K562 (cell line): ENCODE data around the gene CBX8. TPM values are rescaled to one million over a fixed set of nuclear protein-coding genes. Genes with fewer than 3 reads are reported as not detected.
A peak's percentile ranks its signal among the peaks of the same experiment; 100 is the strongest.

Experiments
- ARID1B ChIP-seq: fragments of 450-650 bp; IDR thresholded peaks from 2 replicates; pipeline ENCODE4 v1.6.1; 2016; ENCODE audit warnings: antibody characterized with exemption, mild to moderate bottlenecking, inconsistent platforms
- GATAD2A ChIP-seq: fragments of 450-650 bp; IDR thresholded peaks from 2 replicates; pipeline ENCODE4 v1.6.1; 2017
- ID3 ChIP-seq, 2 experiments: fragments of 250-450 bp in 1 of 2; fragments of 450-650 bp in 1 of 2; sonication (Bioruptor Pico) in 1 of 2; IDR thresholded peaks; 2 replicates each; pipeline versions ENCODE4 v1.6.1 to v1.8.0; 2016 to 2021; ENCODE audit warnings: mild to moderate bottlenecking in 2 of 2, moderate library complexity in 2 of 2, missing compliant biosample characterization in 1 of 2, missing genetic modification characterization in 1 of 2
- KDM1A ChIP-seq, 2 experiments: fragments of 450-650 bp; IDR thresholded peaks; 2 replicates each; pipeline ENCODE4 v1.6.1; 2016; ENCODE audit warnings: mild to moderate bottlenecking in 2 of 2
- ZMIZ1 ChIP-seq, 2 experiments: fragments of 150-350 bp in 1 of 2; IDR thresholded peaks; 2 replicates each; pipeline ENCODE4 v1.6.1; 2012 to 2016; ENCODE audit warnings: low read depth in 2 of 2, low read length in 2 of 2, mild to moderate bottlenecking in 1 of 2, moderate library complexity in 1 of 2
- ZNF318 ChIP-seq, 2 experiments: fragments of 450-650 bp; IDR thresholded peaks; 2 replicates each; pipeline ENCODE4 v1.6.1; 2016; ENCODE audit warnings: mild to moderate bottlenecking in 2 of 2, borderline replicate concordance in 1 of 2, low read depth in 1 of 2, moderate library complexity in 1 of 2
- polyA plus RNA-seq, 8 experiments: library from polyadenylated mRNA; depleted of rRNA in 4 of 8; stranded (reverse) in 5 of 8; unstranded in 3 of 8; fragments of >200 nt; fragmentation: Nextera tagmentation in 2 of 8; fragmentation: Illumina TruSeq in 1 of 8; extraction: Ambion mirVana in 2 of 8; extraction: Trizol in 1 of 8; gene quantifications; 2 replicates each; pipeline versions ENCODE4 v1.2.1 to v1.2.3, GENCODE V29; 2011 to 2014; ENCODE audit warnings: inconsistent platforms in 1 of 8, missing spikeins in 1 of 8
- total RNA-seq, 7 experiments: library from RNA; depleted of rRNA in 6 of 7; stranded (reverse); fragments of >200 nt in 6 of 7; fragmentation: Illumina TruSeq in 2 of 7; extraction: Trizol in 2 of 7; gene quantifications; 2 replicates each; pipeline versions ENCODE4 v1.2.1 to v1.2.3, GENCODE V29; 2011 to 2021; ENCODE audit warnings: low replicate concordance in 1 of 7
- TF ChIP-seq, protein P1 (sequence below): fragments of 450-650 bp; formaldehyde crosslinking; conservative IDR thresholded peaks from 2 replicates; pipeline ENCODE4 v1.4.0; 2022; ENCODE audit warnings: mild to moderate bottlenecking, missing genetic modification characterization
- TF ChIP-seq, protein P2 (sequence below): fragments of 250-450 bp; sonication (Bioruptor Pico); IDR thresholded peaks from 2 replicates; pipeline ENCODE4 v1.9.0; 2021; ENCODE audit warnings: mild to moderate bottlenecking, inconsistent platforms
- TF ChIP-seq, protein P3 (sequence below): IDR thresholded peaks from 2 replicates; pipeline ENCODE4 v1.6.1; 2011; ENCODE audit not compliant: insufficient read length; ENCODE audit errors: extremely low read depth

CBX8 gene
- total and polyA plus RNA-seq, 9 of the 15 experiments (the other 6 are each of a cell fraction or from before 2014, with no cell fraction given) = 0.08 to 11.9 (median 2.6) TPM

- no peak for TF ChIP-seq ZNF318 (IDR thresholded peaks at IDR 0.05; ENCODE audit: borderline replicate concordance in 1 of 2, low read depth in 1 of 2)
- TF ChIP-seq, protein P1, sequence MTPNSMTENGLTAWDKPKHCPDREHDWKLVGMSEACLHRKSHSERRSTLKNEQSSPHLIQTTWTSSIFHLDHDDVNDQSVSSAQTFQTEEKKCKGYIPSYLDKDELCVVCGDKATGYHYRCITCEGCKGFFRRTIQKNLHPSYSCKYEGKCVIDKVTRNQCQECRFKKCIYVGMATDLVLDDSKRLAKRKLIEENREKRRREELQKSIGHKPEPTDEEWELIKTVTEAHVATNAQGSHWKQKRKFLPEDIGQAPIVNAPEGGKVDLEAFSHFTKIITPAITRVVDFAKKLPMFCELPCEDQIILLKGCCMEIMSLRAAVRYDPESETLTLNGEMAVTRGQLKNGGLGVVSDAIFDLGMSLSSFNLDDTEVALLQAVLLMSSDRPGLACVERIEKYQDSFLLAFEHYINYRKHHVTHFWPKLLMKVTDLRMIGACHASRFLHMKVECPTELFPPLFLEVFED (CRISPR knock-in tag) = no peak
- TF ChIP-seq, protein P2, sequence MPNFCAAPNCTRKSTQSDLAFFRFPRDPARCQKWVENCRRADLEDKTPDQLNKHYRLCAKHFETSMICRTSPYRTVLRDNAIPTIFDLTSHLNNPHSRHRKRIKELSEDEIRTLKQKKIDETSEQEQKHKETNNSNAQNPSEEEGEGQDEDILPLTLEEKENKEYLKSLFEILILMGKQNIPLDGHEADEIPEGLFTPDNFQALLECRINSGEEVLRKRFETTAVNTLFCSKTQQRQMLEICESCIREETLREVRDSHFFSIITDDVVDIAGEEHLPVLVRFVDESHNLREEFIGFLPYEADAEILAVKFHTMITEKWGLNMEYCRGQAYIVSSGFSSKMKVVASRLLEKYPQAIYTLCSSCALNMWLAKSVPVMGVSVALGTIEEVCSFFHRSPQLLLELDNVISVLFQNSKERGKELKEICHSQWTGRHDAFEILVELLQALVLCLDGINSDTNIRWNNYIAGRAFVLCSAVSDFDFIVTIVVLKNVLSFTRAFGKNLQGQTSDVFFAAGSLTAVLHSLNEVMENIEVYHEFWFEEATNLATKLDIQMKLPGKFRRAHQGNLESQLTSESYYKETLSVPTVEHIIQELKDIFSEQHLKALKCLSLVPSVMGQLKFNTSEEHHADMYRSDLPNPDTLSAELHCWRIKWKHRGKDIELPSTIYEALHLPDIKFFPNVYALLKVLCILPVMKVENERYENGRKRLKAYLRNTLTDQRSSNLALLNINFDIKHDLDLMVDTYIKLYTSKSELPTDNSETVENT (CRISPR knock-in tag) = no peak
- TF ChIP-seq ID3 (CRISPR knock-in tag; IDR thresholded peaks at IDR 0.05) = no peak
- no peak for TF ChIP-seq ID3 (tag; IDR thresholded peaks at IDR 0.05)
- TF ChIP-seq, protein P3, sequence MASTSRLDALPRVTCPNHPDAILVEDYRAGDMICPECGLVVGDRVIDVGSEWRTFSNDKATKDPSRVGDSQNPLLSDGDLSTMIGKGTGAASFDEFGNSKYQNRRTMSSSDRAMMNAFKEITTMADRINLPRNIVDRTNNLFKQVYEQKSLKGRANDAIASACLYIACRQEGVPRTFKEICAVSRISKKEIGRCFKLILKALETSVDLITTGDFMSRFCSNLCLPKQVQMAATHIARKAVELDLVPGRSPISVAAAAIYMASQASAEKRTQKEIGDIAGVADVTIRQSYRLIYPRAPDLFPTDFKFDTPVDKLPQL = no peak
- TF ChIP-seq GATAD2A = no peak
- TF ChIP-seq KDM1A (IDR thresholded peaks at IDR 0.05) = peak; percentile 59 to 61; a peak in 3 of 4 replicates
- TF ChIP-seq ZMIZ1 (IDR thresholded peaks at IDR 0.05; ENCODE audit: low read depth in 2 of 2, low read length in 2 of 2) = peak in 1 of 2 experiments; percentile 45; a peak in 1 of 4 replicates
- TF ChIP-seq ARID1B = peak; percentile 91
Measured at GRCh38 chr17:79819085-79819484, 22.2 kb upstream of the CBX8 start (continued).
